Spleen (tissue), 7 donors: ENCODE data around the gene FSTL5.

Source experiments
- CTCF ChIP-seq, 11 experiments: fragments of 200-600 bp in 7 of 11; fragments of 450-650 bp in 4 of 11; sonication (generic) in 4 of 11; IDR thresholded peaks in 8 of 11; conservative IDR thresholded peaks in 3 of 11; 1 replicate in 7 of 11; 2 replicates in 4 of 11; pipeline versions ENCODE4 v1.4.0 to v1.8.0; 2016 to 2021; ENCODE audit warnings: antibody characterized with exemption in 11 of 11, inconsistent platforms in 4 of 11, mild to moderate bottlenecking in 1 of 11
- POLR2A ChIP-seq, 3 donors: fragments of 450-650 bp; IDR thresholded peaks; one replicate each; pipeline ENCODE4 v1.5.1; 2017; ENCODE audit warnings: antibody characterized with exemption in 3 of 3, mild to moderate bottlenecking in 1 of 3
- POLR2AphosphoS5 ChIP-seq, 3 donors: sonication (generic); formaldehyde crosslinking; IDR thresholded peaks; one replicate each; pipeline ENCODE4 v1.5.1; 2017; ENCODE audit warnings: antibody characterized with exemption in 3 of 3
- donor health status: DM: no; HTN: no; CAD: no; lungs with moderate emphysema.
- donor health status: DM: no; HTN: no; CAD: no.
- donor health status: DM: no; HTN: no; CAD: no.

- TF ChIP-seq POLR2AphosphoS5 (IDR thresholded peaks at IDR 0.05), result no peak
- TF ChIP-seq CTCF (IDR thresholded peaks at IDR 0.05 in 8 of 11, conservative IDR thresholded peaks at IDR 0.05 in 3 of 11), result no peak
- no peak for TF ChIP-seq POLR2A (IDR thresholded peaks at IDR 0.05)
Observed at GRCh38 chr4:161438096-161438495, 725.7 kb downstream of the FSTL5 start.
